HFFc6 (cell line): ENCODE data around the gene SETD2. TPM values are rescaled to one million over a fixed set of nuclear protein-coding genes. Genes with fewer than 3 reads are reported as not detected.
A peak's percentile ranks its signal among the peaks of the same experiment; 100 is the strongest.

Experiments
- DNase-seq: peaks from one replicate; pipeline ENCODE4 v3.0.0-alpha.2; 2018
- H3K27ac Mint-ChIP-seq: 2 replicates; pipeline ENCODE4 v1.8.0; 2020; ENCODE audit warnings: mild to moderate bottlenecking, mixed read lengths
- H3K27me3 Mint-ChIP-seq: 2 replicates; pipeline ENCODE4 v1.8.0; 2021; ENCODE audit warnings: mild to moderate bottlenecking, moderate library complexity, mixed read lengths; ENCODE audit not compliant: insufficient read depth
- H3K36me3 Mint-ChIP-seq: 2 replicates; pipeline ENCODE4 v1.8.0; 2021; ENCODE audit warnings: low read depth, mixed read lengths
- H3K4me1 Mint-ChIP-seq: 2 replicates; pipeline ENCODE4 v1.8.0; 2020; ENCODE audit warnings: low read depth, mixed read lengths
- H3K4me3 Mint-ChIP-seq: 2 replicates; pipeline ENCODE4 v1.8.0; 2020; ENCODE audit warnings: mild to moderate bottlenecking, moderate library complexity, mixed read lengths
- H3K9me3 Mint-ChIP-seq: 2 replicates; pipeline ENCODE4 v1.8.0; 2020; ENCODE audit warnings: mild to moderate bottlenecking, mixed read lengths
- total RNA-seq, 6 experiments: library from RNA; stranded (reverse); fragmentation: NEBNext Ultra II Directional; extraction: Animal tissue kit (Norgen Biotek cat#: 25700); gene quantifications; 2 replicates in 1 of 6; 3 replicates in 5 of 6; pipeline ENCODE4 v1.2.3, GENCODE V29; 2021
- TF ChIP-seq, protein P1 (sequence below): fragments of 200-600 bp; sonication (generic); IDR thresholded peaks from 2 replicates; pipeline ENCODE4 v1.5.0; 2021; ENCODE audit warnings: antibody characterized with exemption, mild to moderate bottlenecking

Gene SETD2
- total RNA-seq, 6 experiments from 2014 or later = 26.7 to 33.7 (median 30.8) TPM

DNA sequence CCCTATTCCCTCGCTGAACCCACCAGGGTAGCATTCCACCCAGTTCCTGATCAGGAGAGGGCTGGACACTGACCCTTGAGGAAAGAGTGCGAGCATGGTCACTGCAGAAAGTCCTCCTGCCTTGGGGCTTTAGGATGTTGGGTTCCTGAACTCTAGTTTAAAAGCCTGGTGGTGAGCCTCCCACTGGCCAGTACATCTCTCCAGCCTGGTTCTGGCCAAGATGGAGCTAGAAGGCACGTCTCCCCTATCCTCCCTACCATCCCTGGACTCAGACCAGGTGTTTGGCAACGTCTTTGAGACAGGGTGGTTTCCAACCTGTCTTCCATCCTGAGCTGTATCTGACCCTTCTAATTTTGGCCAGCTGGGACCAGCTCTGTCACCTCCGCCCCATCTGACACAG lies 153.0 kb downstream of the SETD2 start:
- peaks cover 13% of the 10 kb centered on the region for H3K27me3 Mint-ChIP-seq
- TF ChIP-seq, protein P1, sequence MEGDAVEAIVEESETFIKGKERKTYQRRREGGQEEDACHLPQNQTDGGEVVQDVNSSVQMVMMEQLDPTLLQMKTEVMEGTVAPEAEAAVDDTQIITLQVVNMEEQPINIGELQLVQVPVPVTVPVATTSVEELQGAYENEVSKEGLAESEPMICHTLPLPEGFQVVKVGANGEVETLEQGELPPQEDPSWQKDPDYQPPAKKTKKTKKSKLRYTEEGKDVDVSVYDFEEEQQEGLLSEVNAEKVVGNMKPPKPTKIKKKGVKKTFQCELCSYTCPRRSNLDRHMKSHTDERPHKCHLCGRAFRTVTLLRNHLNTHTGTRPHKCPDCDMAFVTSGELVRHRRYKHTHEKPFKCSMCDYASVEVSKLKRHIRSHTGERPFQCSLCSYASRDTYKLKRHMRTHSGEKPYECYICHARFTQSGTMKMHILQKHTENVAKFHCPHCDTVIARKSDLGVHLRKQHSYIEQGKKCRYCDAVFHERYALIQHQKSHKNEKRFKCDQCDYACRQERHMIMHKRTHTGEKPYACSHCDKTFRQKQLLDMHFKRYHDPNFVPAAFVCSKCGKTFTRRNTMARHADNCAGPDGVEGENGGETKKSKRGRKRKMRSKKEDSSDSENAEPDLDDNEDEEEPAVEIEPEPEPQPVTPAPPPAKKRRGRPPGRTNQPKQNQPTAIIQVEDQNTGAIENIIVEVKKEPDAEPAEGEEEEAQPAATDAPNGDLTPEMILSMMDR = no peak
- no peaks in the 10 kb centered on the region for H3K9me3 Mint-ChIP-seq
- DNase-seq = no peak
- peak overlapping the region; percentile 84; the same call in 1 of the 2 replicates for H3K27ac Mint-ChIP-seq
- H3K36me3 Mint-ChIP-seq = peaks cover 15% of the 10 kb centered on the region; the same call in 1 of the 2 replicates
- peaks cover 7% of the 10 kb centered on the region for H3K4me1 Mint-ChIP-seq
- no peak overlapping the region; the same call in 1 of the 2 replicates for H3K4me3 Mint-ChIP-seq

DNA sequence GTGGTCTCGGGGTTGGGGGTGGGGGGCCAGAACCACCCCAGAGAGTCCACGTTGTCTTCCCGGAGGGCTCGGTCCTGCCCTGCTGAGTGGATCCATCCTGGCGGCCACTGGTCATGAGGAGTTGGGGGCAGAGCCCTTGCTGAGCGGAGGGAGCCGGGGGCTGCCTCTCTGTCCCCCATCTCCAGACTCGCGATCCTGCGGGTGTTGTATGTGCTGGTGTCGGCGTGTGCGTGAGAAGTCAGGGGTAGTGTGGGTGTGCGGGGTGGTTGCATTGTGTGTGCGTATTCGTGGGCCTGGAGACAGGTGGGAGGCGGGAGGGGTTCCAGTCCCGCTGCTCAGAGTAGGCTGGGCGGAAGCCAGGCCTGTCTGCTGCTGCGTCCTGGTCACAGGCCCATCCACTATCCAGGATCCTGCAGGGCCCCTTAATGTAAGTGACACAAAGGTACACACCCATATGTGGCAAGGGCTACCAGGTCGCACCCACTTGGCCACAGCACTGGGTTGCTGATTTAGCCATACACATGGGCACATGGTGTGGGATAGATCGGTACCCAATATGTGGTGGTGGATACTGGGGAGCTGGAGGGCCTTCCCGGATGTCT lies 153.7 kb downstream of the SETD2 start:
- Mint-ChIP-seq H3K27me3 (peaks cover 13% of the 10 kb centered on the region), H3K36me3 (peaks cover 10% of the 10 kb centered on the region; the same call in 1 of the 2 replicates), H3K27ac (peak overlapping the region; percentile 84), H3K9me3 (no peaks in the 10 kb centered on the region), H3K4me1 (peaks cover 2% of the 10 kb centered on the region; the same call in 1 of the 2 replicates), H3K4me3 (peak overlapping the region; percentile 75)
- no peak for DNase-seq
- TF ChIP-seq, protein P1 = no peak

DNA sequence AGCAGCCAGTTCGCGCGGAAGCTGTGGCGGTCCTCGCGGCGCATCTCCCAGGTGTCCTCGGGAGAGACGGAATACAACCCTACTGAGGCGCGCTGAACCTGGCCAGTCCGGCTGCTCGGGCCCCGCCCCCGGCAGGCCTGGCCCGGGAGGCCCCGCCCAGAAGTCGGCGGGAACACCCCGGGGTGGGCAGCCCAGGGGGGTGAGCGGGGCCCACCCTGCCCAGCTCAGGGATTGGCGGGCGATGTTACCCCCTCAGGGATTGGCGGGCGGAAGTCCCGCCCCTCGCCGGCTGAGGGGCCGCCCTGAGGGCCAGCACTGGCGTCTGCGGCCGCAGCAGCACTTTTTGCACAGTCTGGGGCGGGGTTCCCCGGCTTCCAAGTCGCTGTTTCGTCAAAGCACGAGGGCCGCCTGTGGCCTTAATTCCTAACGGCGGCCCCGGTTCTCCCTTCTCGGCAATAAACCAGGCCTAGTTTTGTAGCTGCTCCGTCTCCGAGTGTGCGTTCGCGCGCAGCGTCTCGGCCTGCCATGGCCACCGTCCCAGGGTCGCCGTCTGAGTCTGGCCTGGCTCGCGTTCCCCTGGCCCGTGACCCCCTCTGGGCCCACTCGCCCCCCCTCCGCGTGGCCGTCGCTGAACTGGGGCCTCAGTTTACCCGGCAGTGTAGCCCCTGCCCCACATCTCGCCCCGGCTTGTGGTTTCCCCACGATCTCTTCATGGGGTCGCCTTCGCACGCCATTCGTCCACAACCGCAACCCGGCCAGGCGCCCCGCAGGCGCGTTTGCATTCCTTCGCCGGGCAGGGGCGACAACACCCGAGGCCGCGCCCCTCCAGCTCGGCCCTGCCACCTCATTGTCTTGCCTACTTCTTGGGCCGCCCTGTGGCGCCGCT lies 154.4 kb downstream of the SETD2 start:
- Mint-ChIP-seq H3K4me1 (no peaks in the 10 kb centered on the region), H3K36me3 (0 out of 2 replicates have a peak, but pooled peaks cover 9% of the 10 kb centered on the region), H3K4me3 (peak overlapping the region; percentile 75), H3K9me3 (no peaks in the 10 kb centered on the region), H3K27ac (peak overlapping the region; percentile 84), H3K27me3 (peaks cover 13% of the 10 kb centered on the region)
- TF ChIP-seq, protein P1 = peak; percentile 11; the same call in 1 of the 2 replicates
- peak; percentile 81 for DNase-seq

DNA sequence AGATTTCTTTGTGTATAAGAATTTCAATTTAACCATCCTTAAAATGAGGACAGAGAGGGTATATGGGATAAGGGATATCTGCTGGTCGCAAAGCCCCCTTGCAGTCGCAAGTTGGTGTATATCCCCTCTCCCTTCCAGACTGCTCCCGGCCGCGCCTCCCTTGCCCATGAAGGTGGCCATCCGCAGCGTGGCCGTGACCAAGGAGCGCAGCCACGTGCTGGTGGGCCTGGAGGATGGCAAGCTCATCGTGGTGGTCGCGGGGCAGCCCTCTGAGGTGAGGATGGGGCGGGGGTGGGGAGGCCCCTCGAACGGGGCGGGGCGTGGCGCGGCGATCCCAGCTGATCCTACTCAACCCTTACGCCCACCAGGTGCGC lies 155.1 kb downstream of the SETD2 start:
- H3K27me3 Mint-ChIP-seq = peaks cover 12% of the 10 kb centered on the region
- no peak for DNase-seq
- H3K4me1 Mint-ChIP-seq = no peaks in the 10 kb centered on the region
- TF ChIP-seq, protein P1 = no peak
- 0 out of 2 replicates have a peak, but pooled peaks cover 3% of the 10 kb centered on the region for H3K36me3 Mint-ChIP-seq
- no peak overlapping the region for H3K27ac Mint-ChIP-seq
- no peaks in the 10 kb centered on the region for H3K9me3 Mint-ChIP-seq
- peak overlapping the region; percentile 51; the same call in 1 of the 2 replicates for H3K4me3 Mint-ChIP-seq

DNA sequence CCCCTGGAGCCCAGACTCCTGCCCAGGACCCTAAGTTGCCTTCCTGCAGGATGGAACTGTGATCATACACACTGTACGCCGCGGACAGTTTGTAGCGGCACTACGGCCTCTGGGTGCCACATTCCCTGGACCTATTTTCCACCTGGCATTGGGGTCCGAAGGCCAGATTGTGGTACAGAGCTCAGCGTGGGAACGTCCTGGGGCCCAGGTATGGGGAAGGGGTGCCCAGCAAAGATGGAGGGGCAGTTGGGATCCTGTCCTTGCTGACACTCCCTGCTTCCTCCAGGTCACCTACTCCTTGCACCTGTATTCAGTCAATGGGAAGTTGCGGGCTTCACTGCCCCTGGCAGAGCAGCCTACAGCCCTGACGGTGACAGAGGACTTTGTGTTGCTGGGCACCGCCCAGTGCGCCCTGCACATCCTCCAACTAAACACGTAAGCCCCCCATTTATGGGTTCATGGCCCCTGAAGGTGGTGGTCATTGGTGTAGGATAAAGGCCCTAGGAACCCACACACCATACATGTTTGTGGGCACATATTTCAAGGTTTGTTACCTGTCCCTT lies 155.6 kb downstream of the SETD2 start:
- peak overlapping the region; percentile 51; the same call in 1 of the 2 replicates for H3K4me3 Mint-ChIP-seq
- no peak for DNase-seq
- H3K4me1 Mint-ChIP-seq = no peaks in the 10 kb centered on the region
- no peak overlapping the region for H3K27ac Mint-ChIP-seq
- H3K9me3 Mint-ChIP-seq = no peaks in the 10 kb centered on the region
- H3K36me3 Mint-ChIP-seq = no peaks in the 10 kb centered on the region
- TF ChIP-seq, protein P1 = no peak
- H3K27me3 Mint-ChIP-seq = peaks cover 9% of the 10 kb centered on the region
